Measurements from ENCODE around the gene GIMAP2. TPM values are rescaled to one million over a fixed set of nuclear protein-coding genes. Genes with fewer than 3 reads are reported as not detected.

The GIMAP2 gene
- total and polyA plus RNA-seq, 2 of the 13 experiments (the other 11 are each of a cell fraction or from before 2014, with no cell fraction given): 0.49 to 1.4 TPM

DNA sequence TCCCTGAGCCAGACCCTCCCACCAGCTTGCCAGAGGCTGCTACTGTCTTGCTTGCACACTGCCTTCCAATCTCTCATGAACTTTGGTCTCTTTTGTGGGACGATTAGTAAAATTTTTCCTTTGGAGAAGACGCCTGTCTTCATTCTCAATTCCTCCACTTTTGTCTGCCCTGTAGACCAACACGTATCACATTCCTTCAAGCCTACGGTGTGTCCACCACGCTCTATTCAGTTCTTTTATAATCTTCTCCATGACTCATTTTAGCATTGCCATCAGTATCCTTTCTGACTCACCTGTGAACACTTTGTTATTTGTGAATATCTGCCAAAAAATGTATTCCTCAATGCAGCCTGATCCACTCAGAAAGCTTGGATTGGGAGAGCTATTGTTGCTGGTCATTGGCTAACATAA is 53.1 kb downstream of the GIMAP2 start:
- no TSS peak for BruUV-seq (replicated peaks)
- peaks cover 1 to 10% of the 10 kb centered on the region in 2 experiments; a peak in 2 of 5 replicates for H3K27me3 ChIP-seq (ENCODE audit: control insufficient read depth in 1 of 2, insufficient read depth in 2 of 2, low read length in 2 of 2)
- WGBS (ENCODE audit: low lambda C conversion rate): 40% methylated on average over 5 of the region's 5 CpGs
- no peak overlapping the region for H3K9ac ChIP-seq (ENCODE audit: insufficient read depth, low read depth, low read length)
- H3K4me1 ChIP-seq (ENCODE audit: insufficient read depth, low read length): no peaks in the 10 kb centered on the region
- no peak for TF ChIP-seq CBX2 (IDR thresholded peaks at IDR 0.05; ENCODE audit: low read depth, low read length)
- TF ChIP-seq CBX2 (CRISPR knock-in tag; IDR thresholded peaks at IDR 0.05; ENCODE audit: low read depth): no peak
- TF ChIP-seq, protein P1, sequence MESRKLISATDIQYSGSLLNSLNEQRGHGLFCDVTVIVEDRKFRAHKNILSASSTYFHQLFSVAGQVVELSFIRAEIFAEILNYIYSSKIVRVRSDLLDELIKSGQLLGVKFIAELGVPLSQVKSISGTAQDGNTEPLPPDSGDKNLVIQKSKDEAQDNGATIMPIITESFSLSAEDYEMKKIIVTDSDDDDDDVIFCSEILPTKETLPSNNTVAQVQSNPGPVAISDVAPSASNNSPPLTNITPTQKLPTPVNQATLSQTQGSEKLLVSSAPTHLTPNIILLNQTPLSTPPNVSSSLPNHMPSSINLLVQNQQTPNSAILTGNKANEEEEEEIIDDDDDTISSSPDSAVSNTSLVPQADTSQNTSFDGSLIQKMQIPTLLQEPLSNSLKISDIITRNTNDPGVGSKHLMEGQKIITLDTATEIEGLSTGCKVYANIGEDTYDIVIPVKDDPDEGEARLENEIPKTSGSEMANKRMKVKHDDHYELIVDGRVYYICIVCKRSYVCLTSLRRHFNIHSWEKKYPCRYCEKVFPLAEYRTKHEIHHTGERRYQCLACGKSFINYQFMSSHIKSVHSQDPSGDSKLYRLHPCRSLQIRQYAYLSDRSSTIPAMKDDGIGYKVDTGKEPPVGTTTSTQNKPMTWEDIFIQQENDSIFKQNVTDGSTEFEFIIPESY (CRISPR knock-in tag; IDR thresholded peaks at IDR 0.05): no peak
- TF ChIP-seq ZNF652 (CRISPR knock-in tag; IDR thresholded peaks at IDR 0.05; ENCODE audit: borderline replicate concordance, low read depth): no peak
- no peak for TF ChIP-seq ZBTB42 (CRISPR knock-in tag; IDR thresholded peaks at IDR 0.05)
- TF ChIP-seq ATAD3A (CRISPR knock-in tag; IDR thresholded peaks at IDR 0.05): no peak
- TF ChIP-seq HOXA5 (CRISPR knock-in tag; IDR thresholded peaks at IDR 0.05): no peak
- no peak for TF ChIP-seq GABPB1 (CRISPR knock-in tag; IDR thresholded peaks at IDR 0.05)
- TF ChIP-seq MAFK (conservative IDR thresholded peaks at IDR 0.05 in 1 of 2, IDR thresholded peaks at IDR 0.05 in 1 of 2; ENCODE audit: low read length in 2 of 2): no peak
- no peak for TF ChIP-seq TP53 (CRISPR knock-in tag; conservative IDR thresholded peaks at IDR 0.05)
- no peak for TF ChIP-seq THAP9 (CRISPR knock-in tag; IDR thresholded peaks at IDR 0.05; ENCODE audit: borderline replicate concordance)
- TF ChIP-seq TFDP1 (CRISPR knock-in tag; IDR thresholded peaks at IDR 0.05; ENCODE audit: borderline replicate concordance): no peak
- no peak for TF ChIP-seq HOXA3 (CRISPR knock-in tag; IDR thresholded peaks at IDR 0.05)
- TF ChIP-seq GPBP1L1 (CRISPR knock-in tag; IDR thresholded peaks at IDR 0.05): no peak
- TF ChIP-seq ZNF746 (CRISPR knock-in tag; IDR thresholded peaks at IDR 0.05): no peak
- TF ChIP-seq SOX5 (CRISPR knock-in tag; IDR thresholded peaks at IDR 0.05; ENCODE audit: borderline replicate concordance): no peak
- TF ChIP-seq, protein P2, sequence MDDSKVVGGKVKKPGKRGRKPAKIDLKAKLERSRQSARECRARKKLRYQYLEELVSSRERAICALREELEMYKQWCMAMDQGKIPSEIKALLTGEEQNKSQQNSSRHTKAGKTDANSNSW (CRISPR knock-in tag; IDR thresholded peaks at IDR 0.05; ENCODE audit: borderline replicate concordance): no peak
- no peak for TF ChIP-seq ZNF253 (CRISPR knock-in tag; IDR thresholded peaks at IDR 0.05; ENCODE audit: borderline replicate concordance)
- no peaks in the 10 kb centered on the region for H3K9me3 ChIP-seq (ENCODE audit: low read length)
- CTCF ChIA-PET (ENCODE audit: low intra/inter-chr PET ratio, low total read pairs): no interaction called here
- no peak for DNase-seq (ENCODE audit: low spot score)
- H2AFZ ChIP-seq (ENCODE audit: low read length): no peak overlapping the region
- H3K4me3 ChIP-seq (replicated peaks in 1 of 3; ENCODE audit: insufficient read depth in 1 of 3, low read depth in 2 of 3, low read length in 3 of 3): no peak overlapping the region
- H4K20me1 ChIP-seq (ENCODE audit: insufficient read depth, low read length): no peaks in the 10 kb centered on the region
- POLR2A ChIA-PET: no interaction called here
- H3K36me3 ChIP-seq (replicated peaks in 1 of 2; ENCODE audit: control insufficient read depth in 1 of 2, insufficient read depth in 2 of 2, low read length in 2 of 2): no peaks in the 10 kb centered on the region
- in situ Hi-C loops (cut with HindIII; ENCODE audit: extremely low pct_ligation_motif_present, low pct_unique_long_range_greater_than_20kb): no loop called here
- ATAC-seq: no peak
- H3K4me2 ChIP-seq (ENCODE audit: low read depth, low read length): no peak overlapping the region
- intact Hi-C loops (cut with micrococcal nuclease; ENCODE audit: unreplicated experiment): no loop called here
- H3K27ac ChIP-seq (ENCODE audit: extremely low read length, insufficient read depth, low read length): no peak overlapping the region
- FAIRE-seq: no peak
- no peaks in the 10 kb centered on the region for H3K79me2 ChIP-seq (ENCODE audit: insufficient read depth, low read length)
